Hepatocyte (in vitro differentiated cells): Measurements from ENCODE around the gene B4GALNT2. TPM values are rescaled to one million over a fixed set of nuclear protein-coding genes. Genes with fewer than 3 reads are reported as not detected.

Experiments
- DNase-seq: peaks from one replicate; pipeline ENCODE4 v3.0.0-alpha.2; 2016; ENCODE audit warnings: low spot score
- H2AFZ ChIP-seq: fragments of 200-600 bp; sonication (generic); 2 replicates; pipeline ENCODE4 v1.6.0; 2016; ENCODE audit warnings: antibody characterized with exemption, mild to moderate bottlenecking
- H3K27ac ChIP-seq: fragments of 200-600 bp; sonication (generic); 2 replicates; pipeline ENCODE4 v1.5.1; 2016; ENCODE audit warnings: mild to moderate bottlenecking
- H3K27me3 ChIP-seq: fragments of 200-600 bp; sonication (generic); 2 replicates; pipeline ENCODE4 v1.6.1; 2016
- H3K36me3 ChIP-seq: fragments of 200-600 bp; sonication (generic); replicated peaks from 2 replicates; pipeline ENCODE4 v1.5.1; 2016; ENCODE audit warnings: low read depth; ENCODE audit not compliant: insufficient read depth
- H3K4me1 ChIP-seq: fragments of 200-600 bp; sonication (generic); 2 replicates; pipeline ENCODE4 v1.5.1; 2016; ENCODE audit warnings: mild to moderate bottlenecking, moderate library complexity; ENCODE audit not compliant: insufficient read depth
- H3K4me2 ChIP-seq: fragments of 200-600 bp; sonication (generic); 2 replicates; pipeline ENCODE4 v1.6.0; 2016
- H3K4me3 ChIP-seq: fragments of 200-600 bp; sonication (generic); 2 replicates; pipeline ENCODE4 v1.5.1; 2016; ENCODE audit warnings: mild to moderate bottlenecking
- H3K79me2 ChIP-seq: fragments of 200-600 bp; sonication (generic); 2 replicates; pipeline ENCODE4 v1.6.0; 2017; ENCODE audit warnings: mild to moderate bottlenecking
- H3K9me2 ChIP-seq: fragments of 200-600 bp; sonication (generic); replicated peaks from 2 replicates; pipeline ENCODE4 v1.6.0; 2017; ENCODE audit warnings: mild to moderate bottlenecking; ENCODE audit not compliant: insufficient read depth
- H3K9me3 ChIP-seq: fragments of 200-600 bp; sonication (generic); 2 replicates; pipeline ENCODE4 v1.5.1; 2016; ENCODE audit warnings: low read depth, mild to moderate bottlenecking
- H4K20me1 ChIP-seq: fragments of 200-600 bp; sonication (generic); 2 replicates; pipeline ENCODE4 v1.6.0; 2016; ENCODE audit warnings: mild to moderate bottlenecking; ENCODE audit not compliant: insufficient read depth, poor library complexity, severe bottlenecking
- CTCF ChIP-seq: fragments of 200-600 bp; sonication (generic); IDR thresholded peaks from 2 replicates; pipeline ENCODE4 v1.5.1; 2016; ENCODE audit warnings: antibody characterized with exemption, mild to moderate bottlenecking; ENCODE audit not compliant: poor library complexity
- EZH2 ChIP-seq: fragments of 200-600 bp; sonication (generic); IDR thresholded peaks from 2 replicates; pipeline ENCODE4 v1.6.1; 2016; ENCODE audit warnings: antibody characterized with exemption, mild to moderate bottlenecking, borderline replicate concordance
- EZH2phosphoT487 ChIP-seq: fragments of 200-600 bp; sonication (generic); IDR thresholded peaks from one replicate; pipeline ENCODE4 v1.6.1; 2018; ENCODE audit warnings: antibody characterized with exemption, mild to moderate bottlenecking, low read depth, moderate library complexity; ENCODE audit not compliant: unreplicated experiment, severe bottlenecking
- WGBS: methylation state at CpG from one replicate; pipeline ENCODE4 v1.1.6; 2016; ENCODE audit warnings: low lambda C conversion rate; ENCODE audit errors: missing lambda C conversion rate; 5-methylcytosine and 5-hydroxymethylcytosine counted together
- polyA plus RNA-seq: library from polyadenylated mRNA; unstranded; fragments of >200 nt; fragmentation: Nextera tagmentation; extraction: Ambion mirVana; gene quantifications from 2 replicates; pipeline ENCODE4 v1.2.1, GENCODE V29; 2016
- total RNA-seq: library from RNA; depleted of rRNA; stranded (reverse); fragments of >200 nt; gene quantifications from 2 replicates; pipeline ENCODE4 v1.2.3, GENCODE V29; 2014

The B4GALNT2 gene
- total and polyA plus RNA-seq, 2 experiments from 2014 or later, result 0.40 to 1.3 TPM

DNA sequence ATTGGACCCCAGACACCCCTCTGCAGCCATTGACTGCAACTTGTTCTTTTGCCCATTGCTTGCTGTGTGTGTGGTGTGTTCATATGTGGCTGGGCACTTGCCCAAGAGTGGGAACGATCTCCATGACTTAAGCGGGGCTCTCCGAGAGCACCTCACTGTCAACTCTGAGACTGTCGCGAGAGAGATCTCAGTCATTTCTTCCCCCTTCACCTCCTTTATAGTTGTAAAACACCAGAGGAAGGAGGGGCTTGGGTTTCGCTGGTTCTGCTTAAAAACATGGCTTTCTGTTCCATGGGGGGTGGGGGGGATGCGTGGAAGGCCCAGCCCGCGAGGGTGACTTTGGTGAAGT, 90.6 kb downstream of the B4GALNT2 start:
- Histone ChIP-seq H3K79me2 (no peaks in the 10 kb centered on the region), H3K27ac (no peak overlapping the region), H3K9me2 (no peaks in the 10 kb centered on the region), H2AFZ (no peak overlapping the region), H3K36me3 (no peaks in the 10 kb centered on the region), H3K9me3 (no peaks in the 10 kb centered on the region), H3K4me2 (no peak overlapping the region), H3K4me1 (peaks cover 11% of the 10 kb centered on the region), H3K4me3 (no peak overlapping the region), H3K27me3 (peaks cover 59% of the 10 kb centered on the region), H4K20me1 (no peaks in the 10 kb centered on the region)
- no peak for DNase-seq
- TF ChIP-seq CTCF (no peak), EZH2phosphoT487 (no peak), EZH2 (no peak)
- WGBS, result 33% methylated on average over 9 of the region's 9 CpGs

- H4K20me1 ChIP-seq, result no peaks in the 10 kb centered on the region
- peak overlapping the region; percentile 77 for H3K4me2 ChIP-seq
- 4% methylated on average over 28 of the region's 31 CpGs for WGBS
- no peaks in the 10 kb centered on the region for H3K36me3 ChIP-seq
- H3K9me2 ChIP-seq, result no peaks in the 10 kb centered on the region
- no peak overlapping the region for H3K27ac ChIP-seq
- TF ChIP-seq CTCF, result peak; percentile 80
- no peak for TF ChIP-seq EZH2
- H3K79me2 ChIP-seq, result no peaks in the 10 kb centered on the region
- H3K4me3 ChIP-seq, result no peak overlapping the region
- H3K27me3 ChIP-seq, result peaks cover 59% of the 10 kb centered on the region
- peak; percentile 57 for DNase-seq
- H3K9me3 ChIP-seq, result no peaks in the 10 kb centered on the region
- peaks cover 11% of the 10 kb centered on the region for H3K4me1 ChIP-seq
- no peak overlapping the region for H2AFZ ChIP-seq
These were observed 91.1 kb downstream of the B4GALNT2 start for GRCh38 chr17:49223517-49224197.

GRCh38 chr17:49224198-49224996, 91.8 kb downstream of the B4GALNT2 start:
- peak overlapping the region; percentile 20 for H2AFZ ChIP-seq
- no peaks in the 10 kb centered on the region for H4K20me1 ChIP-seq
- peaks cover 11% of the 10 kb centered on the region for H3K4me1 ChIP-seq
- H3K4me2 ChIP-seq, result peak overlapping the region; percentile 77
- TF ChIP-seq EZH2, result peak; percentile 80
- no peak for TF ChIP-seq EZH2phosphoT487
- TF ChIP-seq CTCF, result no peak
- no peaks in the 10 kb centered on the region for H3K9me2 ChIP-seq
- no peaks in the 10 kb centered on the region for H3K36me3 ChIP-seq
- peak; percentile 35 for DNase-seq
- H3K27me3 ChIP-seq, result peaks cover 64% of the 10 kb centered on the region
- no peaks in the 10 kb centered on the region for H3K79me2 ChIP-seq
- WGBS, result 2% methylated on average over 61 of the region's 95 CpGs
- no peak overlapping the region for H3K27ac ChIP-seq
- H3K4me3 ChIP-seq, result peak overlapping the region; percentile 5
- no peaks in the 10 kb centered on the region for H3K9me3 ChIP-seq
